ENCODE results near the gene PLEKHA8. TPM values are rescaled to one million over a fixed set of nuclear protein-coding genes. Genes with fewer than 3 reads are reported as not detected.

PLEKHA8 gene
- total RNA-seq, 1 donor from 2014 or later, result 4.8 TPM

DNA sequence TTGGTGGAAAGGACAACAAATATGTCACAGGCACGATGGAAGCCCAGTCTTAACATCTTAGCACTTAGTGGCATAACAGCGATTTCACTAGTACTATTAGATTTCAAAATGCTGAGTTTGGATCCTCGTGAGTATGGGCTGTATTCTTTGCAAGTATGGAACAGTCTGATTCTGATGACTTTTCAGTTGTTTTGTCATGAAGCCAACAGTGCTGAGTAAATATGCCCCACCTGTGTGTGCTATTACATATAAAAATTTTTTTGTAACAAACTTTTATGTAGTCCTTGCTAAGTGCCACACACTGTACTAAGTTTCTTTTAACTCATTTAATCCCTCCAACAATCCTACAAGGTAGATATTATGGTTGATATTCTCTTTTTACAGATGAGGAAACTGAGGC is 137.4 kb downstream of the PLEKHA8 start:
- intact Hi-C loops (cut with DNase I), result loop anchor here (2.0 to 10.0 kb wide), 2 partner anchors 247 to 399 kb away; no protein-coding TSS in a partner anchor
- Histone ChIP-seq H3K27ac (no peak overlapping the region), H3K36me3 (peaks cover 0 to 9% of the 10 kb centered on the region in 2 donors), H3K4me3 (no peak overlapping the region), H3K27me3 (no peaks in the 10 kb centered on the region), H3K9me3 (no peaks in the 10 kb centered on the region), H3K4me1 (peaks cover 4 to 9% of the 10 kb centered on the region in 2 donors)
- TF ChIP-seq, protein P1, sequence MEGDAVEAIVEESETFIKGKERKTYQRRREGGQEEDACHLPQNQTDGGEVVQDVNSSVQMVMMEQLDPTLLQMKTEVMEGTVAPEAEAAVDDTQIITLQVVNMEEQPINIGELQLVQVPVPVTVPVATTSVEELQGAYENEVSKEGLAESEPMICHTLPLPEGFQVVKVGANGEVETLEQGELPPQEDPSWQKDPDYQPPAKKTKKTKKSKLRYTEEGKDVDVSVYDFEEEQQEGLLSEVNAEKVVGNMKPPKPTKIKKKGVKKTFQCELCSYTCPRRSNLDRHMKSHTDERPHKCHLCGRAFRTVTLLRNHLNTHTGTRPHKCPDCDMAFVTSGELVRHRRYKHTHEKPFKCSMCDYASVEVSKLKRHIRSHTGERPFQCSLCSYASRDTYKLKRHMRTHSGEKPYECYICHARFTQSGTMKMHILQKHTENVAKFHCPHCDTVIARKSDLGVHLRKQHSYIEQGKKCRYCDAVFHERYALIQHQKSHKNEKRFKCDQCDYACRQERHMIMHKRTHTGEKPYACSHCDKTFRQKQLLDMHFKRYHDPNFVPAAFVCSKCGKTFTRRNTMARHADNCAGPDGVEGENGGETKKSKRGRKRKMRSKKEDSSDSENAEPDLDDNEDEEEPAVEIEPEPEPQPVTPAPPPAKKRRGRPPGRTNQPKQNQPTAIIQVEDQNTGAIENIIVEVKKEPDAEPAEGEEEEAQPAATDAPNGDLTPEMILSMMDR (IDR thresholded peaks at IDR 0.05), result no peak
- no peak for DNase-seq (ENCODE audit: low spot score in 2 of 2)

DNA sequence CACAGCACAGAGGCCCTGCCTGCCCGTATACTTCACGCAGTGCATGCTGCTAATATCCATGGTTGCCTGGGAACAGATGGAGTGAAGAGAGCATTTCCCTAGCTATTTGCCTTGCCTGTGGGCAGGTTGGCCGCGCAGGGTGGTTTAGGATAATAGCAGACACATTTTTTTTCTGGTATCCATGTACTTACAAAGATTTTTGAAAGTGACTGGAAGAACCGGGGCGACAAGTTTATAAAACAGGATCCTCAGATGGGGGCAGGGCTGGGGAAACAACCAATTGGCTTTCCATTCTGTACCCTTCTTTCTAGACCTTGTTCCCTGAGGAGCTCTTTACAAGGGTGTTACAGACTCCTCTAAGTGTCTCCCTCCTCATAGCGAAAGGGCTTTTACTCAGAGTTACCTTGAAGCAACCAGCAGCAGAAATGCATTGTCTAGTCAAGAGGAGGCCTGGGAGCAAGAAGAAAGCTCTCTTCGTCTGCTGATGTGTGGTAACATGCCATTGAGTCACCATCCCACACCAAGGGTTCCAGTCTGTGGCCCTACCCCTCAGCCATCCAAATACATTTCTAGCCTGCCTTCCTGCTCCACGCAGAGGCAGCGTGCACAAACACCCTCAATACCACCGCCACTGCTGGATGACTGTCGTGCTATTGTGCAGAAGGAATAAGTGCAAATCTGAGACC is 138.1 kb downstream of the PLEKHA8 start:
- H3K36me3 ChIP-seq, result peaks cover 0 to 6% of the 10 kb centered on the region in 2 donors
- H3K4me3 ChIP-seq, result no peak overlapping the region
- TF ChIP-seq, protein P1 (IDR thresholded peaks at IDR 0.05), result no peak
- intact Hi-C loops (cut with DNase I), result loop anchor here (10.0 kb wide), 1 partner anchor 399 kb away; no protein-coding TSS in a partner anchor
- H3K27ac ChIP-seq, result no peak overlapping the region
- H3K9me3 ChIP-seq, result no peaks in the 10 kb centered on the region
- DNase-seq (ENCODE audit: low spot score in 2 of 2), result no peak
- H3K27me3 ChIP-seq, result no peaks in the 10 kb centered on the region
- peaks cover 4 to 11% of the 10 kb centered on the region in 2 donors for H3K4me1 ChIP-seq

DNA sequence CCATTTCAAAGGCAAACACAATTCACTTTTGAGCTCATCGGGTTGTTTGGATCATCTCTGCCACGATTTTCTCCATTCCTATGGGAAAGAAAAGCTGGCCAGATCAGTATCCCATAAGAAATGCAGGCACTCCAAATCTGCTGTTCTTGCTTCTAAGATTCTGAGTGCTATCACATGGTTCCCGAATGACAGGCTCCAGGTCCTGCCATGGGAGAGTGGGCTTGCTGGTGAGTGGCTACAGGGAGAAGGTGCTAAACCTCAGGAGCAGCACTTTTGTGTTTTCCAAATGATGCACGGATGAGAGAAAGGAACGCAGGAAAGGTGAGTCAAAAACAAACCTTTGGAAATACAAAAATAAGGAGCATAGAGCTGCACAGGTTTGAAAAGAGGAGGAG is 138.6 kb downstream of the PLEKHA8 start:
- Histone ChIP-seq H3K36me3 (peaks cover 0 to 6% of the 10 kb centered on the region in 2 donors), H3K9me3 (no peaks in the 10 kb centered on the region), H3K27ac (no peak overlapping the region), H3K27me3 (no peaks in the 10 kb centered on the region), H3K4me3 (no peak overlapping the region), H3K4me1 (peaks cover 4 to 12% of the 10 kb centered on the region in 2 donors)
- intact Hi-C loops (cut with DNase I), result loop anchor here (10.0 kb wide), 1 partner anchor 398 kb away; no protein-coding TSS in a partner anchor
- no peak for DNase-seq (ENCODE audit: low spot score in 2 of 2)
- TF ChIP-seq, protein P1 (IDR thresholded peaks at IDR 0.05), result no peak

DNA sequence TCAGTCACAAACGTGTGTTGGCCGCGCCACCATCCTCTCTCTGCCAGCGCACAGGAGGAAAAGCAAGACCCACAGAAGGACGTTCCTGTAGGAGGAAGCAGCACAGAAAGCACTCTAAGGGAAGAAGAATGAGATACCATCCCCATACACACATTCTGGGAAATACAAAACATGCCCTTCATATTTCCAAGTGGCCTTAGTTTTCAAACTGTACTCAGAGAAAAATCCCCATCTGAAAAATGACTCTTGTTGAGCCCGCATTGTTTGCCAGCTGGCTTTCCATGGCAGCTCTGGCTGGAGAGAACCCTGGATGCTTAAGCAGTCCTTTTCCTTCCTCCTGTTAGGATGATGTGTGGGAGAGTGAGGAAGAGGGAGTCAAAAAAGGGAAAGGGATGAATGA is 139.7 kb downstream of the PLEKHA8 start:
- Histone ChIP-seq H3K4me3 (no peak overlapping the region), H3K4me1 (peaks cover 10 to 22% of the 10 kb centered on the region in 2 donors), H3K27ac (no peak overlapping the region), H3K36me3 (peaks cover 0 to 6% of the 10 kb centered on the region in 2 donors), H3K9me3 (no peaks in the 10 kb centered on the region), H3K27me3 (no peaks in the 10 kb centered on the region)
- TF ChIP-seq, protein P1 (IDR thresholded peaks at IDR 0.05), result no peak
- DNase-seq (ENCODE audit: low spot score in 2 of 2), result no peak
- intact Hi-C loops (cut with DNase I), result loop anchor here (10.0 kb wide), 1 partner anchor 397 kb away; no protein-coding TSS in a partner anchor

DNA sequence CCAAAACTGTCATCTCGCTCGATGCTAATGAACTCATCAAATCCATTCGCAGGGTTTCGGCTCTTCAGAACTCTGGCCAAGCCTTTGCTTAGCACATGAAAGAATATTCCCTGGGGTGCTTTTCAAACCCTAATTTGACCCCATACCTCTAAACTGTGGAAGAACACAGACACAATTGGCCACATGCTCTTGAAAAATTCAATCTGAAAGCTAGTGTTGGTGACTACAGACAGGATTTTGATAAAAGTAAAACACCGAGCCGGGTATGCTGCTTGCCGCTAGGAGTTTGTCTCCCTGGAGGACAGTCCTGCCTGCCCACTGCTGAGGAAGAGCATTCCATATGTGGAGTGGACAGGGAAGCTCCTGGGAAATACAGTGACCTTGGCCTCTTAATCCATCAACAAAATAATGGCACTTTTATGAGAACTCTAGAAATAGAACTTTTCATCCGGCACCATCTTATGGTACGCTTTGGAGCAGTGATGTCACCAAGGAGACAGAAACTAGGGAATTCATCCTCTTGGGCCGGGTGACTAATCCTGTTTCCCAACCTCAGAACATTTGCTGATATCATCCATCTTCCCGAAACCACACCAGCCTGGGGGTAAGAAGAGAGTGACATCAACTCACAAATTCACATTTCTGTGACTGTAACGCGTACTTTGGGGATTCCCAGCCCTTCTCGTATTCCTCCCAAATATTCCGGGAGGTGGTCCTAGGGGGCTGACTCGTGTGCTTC is 140.8 kb downstream of the PLEKHA8 start:
- no peak overlapping the region for H3K4me3 ChIP-seq
- peak overlapping the region; percentile 22 to 24 for H3K27ac ChIP-seq
- no peak for DNase-seq (ENCODE audit: low spot score in 2 of 2)
- H3K4me1 ChIP-seq, result peaks cover 15 to 30% of the 10 kb centered on the region in 2 donors
- intact Hi-C loops (cut with DNase I), result loop anchor here (10.0 kb wide), 1 partner anchor 396 kb away; no protein-coding TSS in a partner anchor
- TF ChIP-seq, protein P1 (IDR thresholded peaks at IDR 0.05), result no peak
- H3K9me3 ChIP-seq, result no peaks in the 10 kb centered on the region
- no peaks in the 10 kb centered on the region for H3K27me3 ChIP-seq
- peaks cover 0 to 6% of the 10 kb centered on the region in 2 donors for H3K36me3 ChIP-seq
